Small intestine (tissue), 7 donors: Measurements from ENCODE around the gene IQUB. TPM values are rescaled to one million over a fixed set of nuclear protein-coding genes. Genes with fewer than 3 reads are reported as not detected.
"Not testable (repeated sequence)": the region's sequence is repeated elsewhere in the genome, so short reads cannot be mapped to it uniquely, and the experiment has no call there.

Experiments
- DNase-seq, 2 donors: peaks; one replicate each; pipeline versions ENCODE4 v3.0.0 to v3.0.0-alpha.2; 2013
- FAIRE-seq: peaks from 2 replicates; lab custom pipeline; 2012; peaks lifted over from hg19 to GRCh38; lab: Jason Lieb, UNC
- H3K27ac ChIP-seq, 3 donors: one replicate each; pipeline ENCODE4 v1.5.1; 2013; ENCODE audit warnings: low read length in 2 of 3, mild to moderate bottlenecking in 2 of 3, control low read depth in 1 of 3, inconsistent platforms in 1 of 3, low read depth in 1 of 3, moderate library complexity in 1 of 3
- H3K27me3 ChIP-seq, 3 donors: one replicate each; pipeline ENCODE4 v1.6.1; 2013; ENCODE audit warnings: low read length in 3 of 3, inconsistent platforms in 1 of 3; ENCODE audit not compliant: control insufficient read depth in 3 of 3, insufficient read depth in 3 of 3
- H3K36me3 ChIP-seq, 3 donors: one replicate each; pipeline ENCODE4 v1.6.1; 2013; ENCODE audit warnings: low read length in 3 of 3, inconsistent platforms in 1 of 3, low read depth in 1 of 3, mild to moderate bottlenecking in 1 of 3, moderate library complexity in 1 of 3; ENCODE audit not compliant: control insufficient read depth in 3 of 3, insufficient read depth in 2 of 3
- H3K4me1 ChIP-seq, 3 donors: one replicate each; pipeline ENCODE4 v1.6.1; 2013; ENCODE audit warnings: low read length in 2 of 3, inconsistent platforms in 1 of 3, low read depth in 1 of 3, mild to moderate bottlenecking in 1 of 3, moderate library complexity in 1 of 3; ENCODE audit not compliant: control insufficient read depth in 3 of 3, insufficient read depth in 2 of 3
- H3K4me3 ChIP-seq, 3 donors: one replicate each; pipeline ENCODE4 v1.5.1; 2013; ENCODE audit warnings: low read length in 3 of 3, control low read depth in 1 of 3, inconsistent platforms in 1 of 3, low read depth in 1 of 3, mild to moderate bottlenecking in 1 of 3, moderate library complexity in 1 of 3
- H3K9me3 ChIP-seq, 2 donors: one replicate each; pipeline ENCODE4 v1.6.1; 2013; ENCODE audit warnings: low read depth in 1 of 2, low read length in 1 of 2; ENCODE audit not compliant: control insufficient read depth in 2 of 2, insufficient read depth in 1 of 2
- WGBS, 3 donors: extraction: QIAGEN DNeasy Blood & Tissue Kit; methylation state at CpG; one replicate each; pipeline ENCODE4 v1.1.7; 2013; 5-methylcytosine and 5-hydroxymethylcytosine counted together
- polyA plus RNA-seq, 4 donors: library from polyadenylated mRNA; stranded (reverse) in 3 of 4; unstranded in 1 of 4; fragments of 200-250 nt in 3 of 4; fragments of 120-200 nt in 1 of 4; gene quantifications; one replicate each; pipeline versions ENCODE4 v1.2.1 to v1.2.3, GENCODE V29; 2013
- donor health status: healthy with polysubstance abuse.
- donor health status: control.
- donor health status: control.
- donor health status: Bipolar disorder and iron deficiency.
- donor health status: healthy.

The IQUB gene
- polyA plus RNA-seq, 4 donors, result 0.03 to 0.22 (median 0.19) TPM; not detected in 1

- H3K9me3 ChIP-seq, result no peaks in the 10 kb centered on the region
- H3K4me1 ChIP-seq, result peaks cover 0 to 5% (median 2%) of the 10 kb centered on the region in 3 donors
- WGBS, 3 donors, result 84 to 94% (median 85%) methylated on average over 3 of the region's 3 CpGs
- FAIRE-seq (no peak), DNase-seq (no peak)
- H3K27me3 ChIP-seq, result no peaks in the 10 kb centered on the region
- peaks cover 1 to 14% (median 2%) of the 10 kb centered on the region in 3 donors for H3K36me3 ChIP-seq
- H3K27ac ChIP-seq, result no peak overlapping the region
- H3K4me3 ChIP-seq, result no peak overlapping the region
These were observed 18.8 kb upstream of the IQUB start for GRCh38 chr7:123553159-123553558.

- Histone ChIP-seq H3K36me3 (peaks cover 1 to 14% (median 2%) of the 10 kb centered on the region in 3 donors), H3K9me3 (no peaks in the 10 kb centered on the region), H3K4me1 (peaks cover 0 to 5% (median 2%) of the 10 kb centered on the region in 3 donors), H3K27me3 (no peaks in the 10 kb centered on the region), H3K27ac (no peak overlapping the region), H3K4me3 (no peak overlapping the region)
- DNase-seq (no peak), FAIRE-seq (no peak)
- WGBS, 3 donors, result 91 to 98% (median 94%) methylated on average over 2 of the region's 2 CpGs
These were observed 18.2 kb upstream of the IQUB start for GRCh38 chr7:123552641-123553040.

DNA sequence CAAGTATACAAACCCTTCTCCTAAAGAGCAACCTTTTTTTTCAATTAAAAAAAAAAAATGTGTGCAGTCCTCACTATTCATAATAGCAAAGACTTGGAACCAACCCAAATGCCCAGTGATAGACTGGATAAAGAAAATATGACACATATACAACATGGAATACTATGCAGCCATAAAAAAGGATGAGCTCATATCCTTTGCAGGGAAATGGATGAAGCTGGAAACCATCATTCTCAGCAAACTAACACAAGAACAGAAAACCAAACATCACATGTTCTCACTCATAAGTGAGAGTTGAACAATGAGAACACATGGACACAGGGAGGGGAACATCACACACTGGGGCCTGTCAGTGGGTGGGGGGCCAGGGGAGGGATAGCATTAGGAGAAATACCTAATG, 17.7 kb upstream of the IQUB start:
- not testable (repeated sequence) for DNase-seq, H3K4me3 ChIP-seq, H3K4me1 ChIP-seq, H3K27ac ChIP-seq, H3K9me3 ChIP-seq, H3K27me3 ChIP-seq, FAIRE-seq
- H3K36me3 ChIP-seq, result peaks cover 1 to 14% (median 2%) of the 10 kb centered on the region in 3 donors

DNA sequence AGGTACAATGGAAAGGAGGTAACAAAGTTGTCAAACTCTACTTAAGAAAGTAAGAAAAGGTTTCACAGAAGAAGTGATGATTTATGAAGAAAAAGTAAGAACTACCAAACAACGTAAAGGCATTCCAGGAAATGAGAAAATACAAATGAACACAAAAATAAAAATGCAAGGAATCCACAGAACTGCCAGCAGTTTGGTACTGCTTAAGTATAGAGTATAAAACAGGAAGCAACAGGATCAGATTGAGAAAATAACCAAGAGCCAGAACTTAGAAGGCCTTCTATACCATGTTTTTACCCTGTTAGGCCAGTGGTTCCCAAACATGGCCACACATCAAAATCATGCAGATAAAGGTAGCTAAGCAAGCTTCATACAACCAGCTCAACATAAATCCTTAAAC, 14.0 kb upstream of the IQUB start:
- DNase-seq (no peak), FAIRE-seq (no peak)
- WGBS, 3 donors, result 80 to 91% (median 91%) methylated on average over 1 of the region's 1 CpG
- Histone ChIP-seq H3K9me3 (no peaks in the 10 kb centered on the region), H3K27me3 (no peaks in the 10 kb centered on the region), H3K4me1 (no peaks in the 10 kb centered on the region), H3K36me3 (peaks cover 1 to 11% (median 2%) of the 10 kb centered on the region in 3 donors), H3K4me3 (no peak overlapping the region), H3K27ac (no peak overlapping the region)

- H3K27me3 ChIP-seq, result no peaks in the 10 kb centered on the region
- 7 to 53% (median 16%) methylated on average over 1 of the region's 1 CpG for WGBS, 3 donors
- H3K27ac ChIP-seq, result peak overlapping the region in 1 of 3 donors; percentile 42
- no peak overlapping the region for H3K4me3 ChIP-seq
- H3K36me3 ChIP-seq, result peaks cover 0 to 3% (median 0%) of the 10 kb centered on the region in 3 donors
- no peaks in the 10 kb centered on the region for H3K9me3 ChIP-seq
- no peak for FAIRE-seq
- peak; percentile 13 to 65 for DNase-seq
- H3K4me1 ChIP-seq, result peaks cover 0 to 15% (median 0%) of the 10 kb centered on the region in 3 donors
These were observed 5.5 kb upstream of the IQUB start for GRCh38 chr7:123539871-123540270.

GRCh38 chr7:123538897-123539296, 4.5 kb upstream of the IQUB start:
- 96 to 100% (median 97%) methylated on average over 1 of the region's 1 CpG for WGBS, 3 donors
- H3K27ac ChIP-seq, result no peak overlapping the region
- H3K9me3 ChIP-seq, result no peaks in the 10 kb centered on the region

GRCh38 chr7:123538189-123538714, 3.9 kb upstream of the IQUB start:
- H3K27ac ChIP-seq, result no peak overlapping the region
- H3K4me3 ChIP-seq, result no peak overlapping the region
- DNase-seq, result no peak
- peaks cover 0 to 6% (median 0%) of the 10 kb centered on the region in 3 donors for H3K27me3 ChIP-seq
- H3K36me3 ChIP-seq, result peaks cover 0 to 2% (median 0%) of the 10 kb centered on the region in 3 donors
- WGBS, 3 donors, result 63 to 67% (median 66%) methylated on average over 7 of the region's 7 CpGs
- H3K9me3 ChIP-seq, result no peaks in the 10 kb centered on the region
- no peak for FAIRE-seq
- peaks cover 0 to 19% (median 3%) of the 10 kb centered on the region in 3 donors for H3K4me1 ChIP-seq

More at GRCh38 chr7:123538897-123539296, 4.5 kb upstream of the IQUB start:
- FAIRE-seq (no peak), DNase-seq (no peak)
- Histone ChIP-seq H3K4me3 (no peak overlapping the region), H3K36me3 (peaks cover 0 to 3% (median 0%) of the 10 kb centered on the region in 3 donors), H3K27me3 (peaks cover 0 to 5% (median 0%) of the 10 kb centered on the region in 3 donors), H3K4me1 (peaks cover 0 to 18% (median 3%) of the 10 kb centered on the region in 3 donors)

DNA sequence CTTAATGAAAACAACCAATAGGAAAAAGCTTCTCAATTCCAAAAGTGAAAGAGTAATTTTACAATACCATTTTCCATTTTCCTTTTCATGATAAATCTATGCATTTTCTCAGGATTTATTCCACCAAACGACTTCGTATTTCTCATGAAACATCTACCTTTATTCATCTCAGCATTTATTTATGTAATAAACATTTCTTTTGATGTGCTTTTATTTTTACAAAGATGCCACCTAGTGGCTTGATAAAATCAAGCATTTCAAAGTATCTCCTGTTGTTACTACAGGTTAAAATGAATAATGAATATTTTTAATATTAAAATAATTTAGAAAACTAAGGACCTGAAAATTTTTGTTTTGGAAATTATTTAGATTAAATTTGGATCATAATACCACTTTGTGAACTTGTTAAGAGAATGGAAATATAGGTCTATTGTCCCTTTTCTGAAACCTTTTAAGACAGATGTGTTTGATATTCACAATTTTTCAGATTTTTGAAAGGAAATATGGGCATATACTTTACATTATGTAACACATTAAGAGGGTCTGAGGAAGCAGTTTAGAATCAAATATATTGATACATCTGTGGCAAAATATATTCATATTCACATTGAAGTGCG, 2.7 kb upstream of the IQUB start:
- WGBS, 3 donors, result 24 to 53% (median 31%) methylated on average over 3 of the region's 3 CpGs
- FAIRE-seq, result peak; percentile 68

More for the DNA sequence above, 2.7 kb upstream of the IQUB start:
- Histone ChIP-seq H3K9me3 (no peaks in the 10 kb centered on the region), H3K27me3 (peaks cover 0 to 15% (median 0%) of the 10 kb centered on the region in 3 donors), H3K27ac (no peak overlapping the region), H3K4me3 (no peak overlapping the region), H3K4me1 (peaks cover 0 to 19% (median 3%) of the 10 kb centered on the region in 3 donors), H3K36me3 (no peaks in the 10 kb centered on the region)
- DNase-seq, result peak in 1 of 2 donors; percentile 35
